DOHH2 (cell line): Measurements from ENCODE around the gene SRM.

Source experiments
- H3F3A ChIP-seq: fragments of 200-600 bp; sonication (generic), shearing (Covaris generic); 2 replicates; pipeline ENCODE4 v1.6.0; 2016; ENCODE audit warnings: antibody characterized with exemption, mild to moderate bottlenecking; ENCODE audit not compliant: control insufficient read depth, insufficient read depth
- H3K27ac ChIP-seq: fragments of 200-600 bp; sonication (generic); 2 replicates; pipeline ENCODE4 v1.5.1; 2014; ENCODE audit warnings: low read depth, mild to moderate bottlenecking, low read length, moderate library complexity
- H3K27me3 ChIP-seq: fragments of 200-600 bp; sonication (generic); 2 replicates; pipeline ENCODE4 v1.6.1; 2014; ENCODE audit warnings: mild to moderate bottlenecking, low read length, mixed read lengths; ENCODE audit not compliant: control insufficient read depth
- H3K36me3 ChIP-seq: fragments of 200-600 bp; sonication (generic); 2 replicates; pipeline ENCODE4 v1.6.1; 2014; ENCODE audit warnings: mild to moderate bottlenecking, low read length, moderate library complexity, mixed read lengths; ENCODE audit not compliant: control insufficient read depth
- H3K4me1 ChIP-seq: fragments of 200-600 bp; sonication (generic); 2 replicates; pipeline ENCODE4 v1.6.1; 2014; ENCODE audit warnings: mild to moderate bottlenecking, low read length, mixed read lengths; ENCODE audit not compliant: control insufficient read depth
- H3K4me2 ChIP-seq: fragments of 200-600 bp; sonication (generic); 2 replicates; pipeline ENCODE4 v1.6.0; 2014; ENCODE audit warnings: mild to moderate bottlenecking, low read length, moderate library complexity
- H3K4me3 ChIP-seq: fragments of 200-600 bp; sonication (generic); 2 replicates; pipeline ENCODE4 v1.5.1; 2014; ENCODE audit warnings: mild to moderate bottlenecking, low read length, mixed read lengths
- H3K79me2 ChIP-seq: fragments of 200-600 bp; sonication (generic); 2 replicates; pipeline ENCODE4 v1.6.1; 2014; ENCODE audit warnings: mild to moderate bottlenecking, low read length, mixed read lengths; ENCODE audit not compliant: control insufficient read depth
- H3K9me2 ChIP-seq: fragments of 200-600 bp; sonication (generic); replicated peaks from 2 replicates; pipeline ENCODE4 v1.6.1; 2014; ENCODE audit warnings: mild to moderate bottlenecking, low read length, mixed read lengths; ENCODE audit not compliant: control insufficient read depth
- H3K9me3 ChIP-seq: fragments of 200-600 bp; sonication (generic); 2 replicates; pipeline ENCODE4 v1.6.1; 2014; ENCODE audit warnings: antibody characterized with exemption, low read length, mixed read lengths; ENCODE audit not compliant: control insufficient read depth, insufficient read depth
- H4K20me1 ChIP-seq: fragments of 200-600 bp; sonication (generic); 2 replicates; pipeline ENCODE4 v1.6.0; 2014; ENCODE audit warnings: low read depth, mild to moderate bottlenecking, antibody characterized with exemption, low read length, moderate library complexity; ENCODE audit not compliant: control insufficient read depth, insufficient read depth
- CTCF ChIP-seq: fragments of 200-600 bp; sonication (generic); IDR thresholded peaks from one replicate; pipeline ENCODE4 v1.5.1; 2014; ENCODE audit warnings: antibody characterized with exemption, mild to moderate bottlenecking, low read depth, low read length; ENCODE audit not compliant: poor library complexity, severe bottlenecking
- EZH2phosphoT487 ChIP-seq: fragments of 200-600 bp; sonication (generic); IDR thresholded peaks from 2 replicates; pipeline ENCODE4 v1.6.1; 2017; ENCODE audit warnings: borderline replicate concordance, mild to moderate bottlenecking, antibody characterized with exemption, low read length, moderate library complexity, mixed read lengths

SRM gene

GRCh38 chr1:11061652-11062365, 2.0 kb upstream of the SRM start:
- Histone ChIP-seq H3K4me3 (peak overlapping the region; percentile 98; the same call in 1 of the 2 replicates), H3K4me1 (peaks cover 37% of the 10 kb centered on the region), H3K36me3 (peaks cover 79% of the 10 kb centered on the region), H3K9me3 (no peaks in the 10 kb centered on the region), H3K9me2 (no peaks in the 10 kb centered on the region), H3F3A (peaks cover 22% of the 10 kb centered on the region), H3K27ac (no peak overlapping the region; the same call in 1 of the 2 replicates), H3K79me2 (peaks cover 54% of the 10 kb centered on the region), H3K27me3 (no peaks in the 10 kb centered on the region), H3K4me2 (peak overlapping the region; percentile 95), H4K20me1 (no peaks in the 10 kb centered on the region)
- no peak for TF ChIP-seq EZH2phosphoT487
- TF ChIP-seq CTCF, result no peak

- Histone ChIP-seq H3K4me2 (peak overlapping the region; percentile 77), H4K20me1 (no peaks in the 10 kb centered on the region), H3F3A (peaks cover 12% of the 10 kb centered on the region), H3K4me3 (peak overlapping the region; percentile 87), H3K79me2 (peaks cover 54% of the 10 kb centered on the region), H3K9me2 (no peaks in the 10 kb centered on the region), H3K9me3 (no peaks in the 10 kb centered on the region), H3K4me1 (peaks cover 37% of the 10 kb centered on the region), H3K27me3 (no peaks in the 10 kb centered on the region), H3K36me3 (peaks cover 74% of the 10 kb centered on the region), H3K27ac (peak overlapping the region; percentile 25)
- TF ChIP-seq EZH2phosphoT487 (no peak), CTCF (peak; percentile 27)
Observed at GRCh38 chr1:11059155-11059967, 457 bp downstream of the SRM start.

GRCh38 chr1:11058595-11059154, 1.1 kb downstream of the SRM start:
- peaks cover 74% of the 10 kb centered on the region for H3K36me3 ChIP-seq

More at GRCh38 chr1:11058595-11059154, 1.1 kb downstream of the SRM start:
- Histone ChIP-seq H3K9me2 (no peaks in the 10 kb centered on the region), H3F3A (peaks cover 12% of the 10 kb centered on the region), H3K27ac (no peak overlapping the region; the same call in 1 of the 2 replicates), H3K4me2 (peak overlapping the region; percentile 77), H4K20me1 (no peaks in the 10 kb centered on the region), H3K9me3 (no peaks in the 10 kb centered on the region), H3K4me1 (peaks cover 37% of the 10 kb centered on the region), H3K79me2 (peaks cover 54% of the 10 kb centered on the region), H3K4me3 (peak overlapping the region; percentile 87), H3K27me3 (no peaks in the 10 kb centered on the region)
- TF ChIP-seq EZH2phosphoT487, result no peak
